Measurements from ENCODE around the gene VPS54.
"Not testable (repeated sequence)": the region's sequence is repeated elsewhere in the genome, so short reads cannot be mapped to it uniquely, and the experiment has no call there.

VPS54 gene

GRCh38 chr2:64019975-64020528, 824 bp upstream of the VPS54 start:
- DNase-seq = peak; percentile 18

- DNase-seq = peak; percentile 33
Measured at GRCh38 chr2:64018701-64019082, 536 bp downstream of the VPS54 start.

GRCh38 chr2:64017811-64018700, 1.2 kb downstream of the VPS54 start:
- peak; percentile 18 for DNase-seq

GRCh38 chr2:64015898-64016297, 3.3 kb downstream of the VPS54 start:
- no peak for DNase-seq

- no peak for DNase-seq
Measured at GRCh38 chr2:64015391-64015790, 3.8 kb downstream of the VPS54 start.

- no peak for DNase-seq
Measured at GRCh38 chr2:64014628-64015027, 4.6 kb downstream of the VPS54 start.

- DNase-seq = no peak
Measured at GRCh38 chr2:64013053-64013452, 6.2 kb downstream of the VPS54 start.

GRCh38 chr2:64012115-64012514, 7.1 kb downstream of the VPS54 start:
- DNase-seq = no peak

GRCh38 chr2:64008434-64009009, 10.7 kb downstream of the VPS54 start:
- no peak for DNase-seq

GRCh38 chr2:64007924-64008323, 11.3 kb downstream of the VPS54 start:
- peak; percentile 26 for DNase-seq

GRCh38 chr2:64005707-64006356, 13.4 kb downstream of the VPS54 start:
- DNase-seq = no peak

- DNase-seq = no peak
Measured at GRCh38 chr2:64003239-64003638, 16.0 kb downstream of the VPS54 start.

- no peak for DNase-seq
Measured at GRCh38 chr2:64001382-64002101, 17.7 kb downstream of the VPS54 start.

- DNase-seq = no peak
Measured at GRCh38 chr2:64000630-64001381, 18.4 kb downstream of the VPS54 start.

GRCh38 chr2:63999049-63999448, 20.2 kb downstream of the VPS54 start:
- DNase-seq = no peak

GRCh38 chr2:63996582-63997198, 22.5 kb downstream of the VPS54 start:
- DNase-seq = not testable (repeated sequence)

GRCh38 chr2:63994329-63995070, 24.7 kb downstream of the VPS54 start:
- not testable (repeated sequence) for DNase-seq

- DNase-seq = no peak
Measured at GRCh38 chr2:63993871-63994270, 25.4 kb downstream of the VPS54 start.

GRCh38 chr2:63993130-63993584, 26.1 kb downstream of the VPS54 start:
- DNase-seq = not testable (repeated sequence)

GRCh38 chr2:63992061-63992685, 27.1 kb downstream of the VPS54 start:
- no peak for DNase-seq

Measured in MV-4-11 (cell line).